ENCODE data around the gene PDZRN3.

PDZRN3 gene

DNA sequence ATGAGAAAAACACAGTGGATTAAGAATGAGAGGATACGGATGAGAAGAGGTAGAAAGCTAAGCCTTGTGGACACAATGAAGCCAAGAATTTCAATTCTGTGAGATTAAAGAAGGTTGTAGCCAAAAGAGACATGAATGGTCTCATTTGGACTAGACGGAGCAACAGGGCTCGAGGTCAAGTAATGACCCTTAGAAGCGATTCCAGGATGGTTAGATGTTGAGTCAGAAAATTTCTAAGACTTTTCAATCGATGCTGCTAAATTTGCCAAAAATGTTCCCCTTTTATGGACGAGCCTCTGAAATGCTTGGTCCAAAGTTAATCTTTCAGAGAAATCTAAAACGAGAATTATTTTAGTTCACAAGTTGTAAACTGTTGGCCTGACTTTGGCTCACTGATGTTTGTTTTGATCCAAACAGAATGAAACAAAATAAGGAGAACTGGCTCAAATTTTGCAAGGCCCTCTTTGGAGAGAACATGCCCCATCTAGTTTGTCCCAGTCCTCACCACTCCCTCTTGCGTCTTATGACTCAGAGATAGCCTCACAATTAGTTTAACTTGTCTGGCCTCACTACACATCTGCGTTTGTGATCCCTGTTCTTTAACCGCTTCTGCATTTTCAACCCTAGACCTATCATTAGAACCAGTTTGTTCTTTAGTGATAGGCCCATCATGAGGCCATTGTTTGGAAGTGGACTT is 235.5 kb downstream of the PDZRN3 start:
- Histone ChIP-seq H3K9me3 (ENCODE audit: control insufficient read depth in 1 of 2, low read length in 2 of 2) (no peaks in the 10 kb centered on the region), H3K4me1 (ENCODE audit: control insufficient read depth in 1 of 2, insufficient read depth in 2 of 2, low read length in 2 of 2) (no peaks in the 10 kb centered on the region), H3K27ac (ENCODE audit: low read depth, low read length) (no peak overlapping the region), H3K36me3 (ENCODE audit: control insufficient read depth in 1 of 2, insufficient read depth in 2 of 2, low read length in 2 of 2) (peaks cover 6 to 31% of the 10 kb centered on the region in 2 donors), H3K9ac (ENCODE audit: low read depth in 1 of 2, low read length in 2 of 2) (no peak overlapping the region), H3K4me3 (ENCODE audit: low read depth in 1 of 2, low read length in 2 of 2) (no peak overlapping the region), H3K27me3 (ENCODE audit: control insufficient read depth in 1 of 2, insufficient read depth in 2 of 2, low read length in 2 of 2) (no peaks in the 10 kb centered on the region)

DNA sequence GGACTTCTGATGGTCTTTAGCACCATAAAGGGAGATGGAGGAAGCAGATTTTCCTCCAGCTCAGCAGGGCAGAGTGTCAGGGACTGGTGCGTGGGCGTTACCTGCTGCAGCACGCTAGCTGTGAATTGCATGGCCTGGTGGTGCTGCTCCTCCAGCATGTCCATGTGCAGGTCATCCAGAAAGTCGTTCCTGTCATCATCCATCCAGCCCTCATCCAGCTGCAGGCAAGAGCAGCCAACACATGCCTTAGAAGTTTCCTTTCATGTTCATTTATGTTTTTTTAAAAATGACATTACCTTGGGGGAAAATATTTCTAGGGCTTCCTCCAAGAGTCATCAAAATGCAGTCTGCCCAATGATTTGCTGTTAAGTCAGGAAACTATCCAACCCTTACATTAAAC is 239.2 kb downstream of the PDZRN3 start:
- H3K9me3 ChIP-seq (ENCODE audit: control insufficient read depth in 1 of 2, low read length in 2 of 2) = no peaks in the 10 kb centered on the region
- no peak overlapping the region for H3K4me3 ChIP-seq (ENCODE audit: low read depth in 1 of 2, low read length in 2 of 2)
- no peak overlapping the region for H3K27ac ChIP-seq (ENCODE audit: low read depth, low read length)
- H3K27me3 ChIP-seq (ENCODE audit: control insufficient read depth in 1 of 2, insufficient read depth in 2 of 2, low read length in 2 of 2) = no peaks in the 10 kb centered on the region
- no peaks in the 10 kb centered on the region for H3K4me1 ChIP-seq (ENCODE audit: control insufficient read depth in 1 of 2, insufficient read depth in 2 of 2, low read length in 2 of 2)
- H3K36me3 ChIP-seq (ENCODE audit: control insufficient read depth in 1 of 2, insufficient read depth in 2 of 2, low read length in 2 of 2) = peaks cover 8 to 38% of the 10 kb centered on the region in 2 donors
- H3K9ac ChIP-seq (ENCODE audit: low read depth in 1 of 2, low read length in 2 of 2) = no peak overlapping the region

DNA sequence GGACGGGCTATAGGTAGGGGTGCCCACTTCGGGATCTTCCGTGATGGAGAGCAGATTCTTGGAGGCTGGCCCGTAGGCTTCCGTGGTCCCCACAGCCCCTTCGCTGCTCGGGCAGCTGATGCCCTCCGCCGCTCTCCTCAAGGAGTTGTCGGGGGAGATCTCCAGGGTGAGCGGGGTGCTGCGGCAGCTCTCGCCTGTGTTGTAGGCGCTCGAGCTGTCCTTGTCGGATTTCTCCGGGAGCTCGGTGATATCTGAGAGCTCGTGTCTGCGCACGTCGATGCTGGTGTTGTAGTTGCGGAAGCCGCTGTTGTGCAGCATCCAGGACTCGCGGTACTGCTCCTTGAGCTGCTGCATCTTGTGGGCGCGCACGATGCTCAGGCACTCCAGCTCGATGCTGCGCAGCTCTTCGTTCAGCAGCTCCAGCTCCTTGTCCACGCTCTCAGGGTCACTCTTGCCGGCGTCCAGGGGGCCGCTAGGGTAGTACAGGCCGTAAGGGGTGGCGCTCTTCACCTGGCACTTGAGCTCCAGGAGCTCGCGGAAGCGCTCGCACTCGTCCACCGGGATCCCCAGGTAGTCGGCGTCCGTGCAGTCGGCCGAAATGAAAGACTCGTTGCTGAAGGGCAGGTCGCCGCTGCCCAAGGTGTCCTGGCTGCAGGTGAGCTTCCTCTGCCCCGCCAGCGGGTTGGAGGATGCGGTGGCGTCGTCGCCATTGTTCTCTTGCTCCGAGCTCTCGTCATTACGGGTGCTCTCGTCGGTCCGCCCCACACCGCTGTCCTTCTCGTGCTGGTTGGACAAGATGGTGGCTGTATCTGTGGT is 240.4 kb downstream of the PDZRN3 start:
- Histone ChIP-seq H3K27ac (ENCODE audit: low read depth, low read length) (no peak overlapping the region), H3K36me3 (ENCODE audit: control insufficient read depth in 1 of 2, insufficient read depth in 2 of 2, low read length in 2 of 2) (peaks cover 8 to 34% of the 10 kb centered on the region in 2 donors), H3K4me1 (ENCODE audit: control insufficient read depth in 1 of 2, insufficient read depth in 2 of 2, low read length in 2 of 2) (no peaks in the 10 kb centered on the region), H3K9ac (ENCODE audit: low read depth in 1 of 2, low read length in 2 of 2) (no peak overlapping the region), H3K4me3 (ENCODE audit: low read depth in 1 of 2, low read length in 2 of 2) (no peak overlapping the region), H3K9me3 (ENCODE audit: control insufficient read depth in 1 of 2, low read length in 2 of 2) (no peaks in the 10 kb centered on the region), H3K27me3 (ENCODE audit: control insufficient read depth in 1 of 2, insufficient read depth in 2 of 2, low read length in 2 of 2) (no peaks in the 10 kb centered on the region)

DNA sequence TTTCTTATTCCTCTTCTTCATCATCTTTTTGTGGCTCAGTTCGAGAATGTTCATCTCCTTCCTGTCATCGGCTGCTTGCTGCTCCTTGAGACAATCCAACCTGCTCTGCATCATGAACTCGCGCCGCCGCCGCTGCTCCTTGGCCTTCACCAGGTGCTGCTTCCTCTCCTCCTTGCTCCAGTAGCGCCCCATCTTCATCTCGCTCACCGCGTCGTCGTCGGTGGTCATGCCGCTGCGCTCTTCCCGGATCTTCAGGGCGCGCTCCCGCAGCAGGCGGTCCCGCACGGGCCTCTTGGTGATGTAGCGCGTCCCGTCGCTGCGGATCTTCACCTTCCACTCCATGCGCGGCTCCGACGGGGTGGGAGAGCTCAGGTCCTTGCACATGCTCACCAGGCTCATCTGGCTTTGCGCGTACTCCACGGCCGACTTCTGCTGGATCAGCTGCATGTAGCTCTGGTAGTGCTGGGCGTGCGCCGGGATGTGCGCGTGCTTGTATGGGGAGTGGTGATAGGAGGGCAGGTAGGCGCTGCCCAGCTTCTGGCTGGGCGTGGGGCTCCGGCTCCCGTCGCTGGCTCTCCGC is 241.2 kb downstream of the PDZRN3 start:
- no peaks in the 10 kb centered on the region for H3K27me3 ChIP-seq (ENCODE audit: control insufficient read depth in 1 of 2, insufficient read depth in 2 of 2, low read length in 2 of 2)
- H3K4me1 ChIP-seq (ENCODE audit: control insufficient read depth in 1 of 2, insufficient read depth in 2 of 2, low read length in 2 of 2) = no peaks in the 10 kb centered on the region
- H3K27ac ChIP-seq (ENCODE audit: low read depth, low read length) = no peak overlapping the region
- no peak overlapping the region for H3K9ac ChIP-seq (ENCODE audit: low read depth in 1 of 2, low read length in 2 of 2)
- peaks cover 8 to 31% of the 10 kb centered on the region in 2 donors for H3K36me3 ChIP-seq (ENCODE audit: control insufficient read depth in 1 of 2, insufficient read depth in 2 of 2, low read length in 2 of 2)
- H3K4me3 ChIP-seq (ENCODE audit: low read depth in 1 of 2, low read length in 2 of 2) = no peak overlapping the region
- no peaks in the 10 kb centered on the region for H3K9me3 ChIP-seq (ENCODE audit: control insufficient read depth in 1 of 2, low read length in 2 of 2)

DNA sequence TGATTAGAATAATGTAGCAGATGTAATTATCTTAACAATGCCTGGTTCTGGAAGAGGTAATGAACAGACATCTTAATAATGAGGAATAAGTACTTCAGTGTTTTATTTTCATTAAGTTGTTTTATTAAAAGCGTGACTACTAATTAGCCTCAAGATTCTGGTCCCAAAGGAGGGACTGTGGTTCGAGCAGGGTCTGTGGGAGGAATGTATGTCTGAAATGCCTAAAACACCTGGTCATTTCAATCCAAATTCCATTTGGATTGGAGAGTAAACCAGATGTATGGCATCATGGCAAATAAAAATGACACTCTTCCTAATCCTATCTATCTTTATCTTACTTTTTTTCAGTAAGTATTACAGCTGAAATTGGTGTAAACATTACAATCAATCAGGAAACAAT is 243.2 kb downstream of the PDZRN3 start:
- Histone ChIP-seq H3K27me3 (ENCODE audit: control insufficient read depth in 1 of 2, insufficient read depth in 2 of 2, low read length in 2 of 2) (no peaks in the 10 kb centered on the region), H3K36me3 (ENCODE audit: control insufficient read depth in 1 of 2, insufficient read depth in 2 of 2, low read length in 2 of 2) (peaks cover 8 to 23% of the 10 kb centered on the region in 2 donors), H3K9ac (ENCODE audit: low read depth in 1 of 2, low read length in 2 of 2) (no peak overlapping the region), H3K4me1 (ENCODE audit: control insufficient read depth in 1 of 2, insufficient read depth in 2 of 2, low read length in 2 of 2) (no peaks in the 10 kb centered on the region), H3K4me3 (ENCODE audit: low read depth in 1 of 2, low read length in 2 of 2) (no peak overlapping the region), H3K27ac (ENCODE audit: low read depth, low read length) (no peak overlapping the region), H3K9me3 (ENCODE audit: control insufficient read depth in 1 of 2, low read length in 2 of 2) (no peaks in the 10 kb centered on the region)

DNA sequence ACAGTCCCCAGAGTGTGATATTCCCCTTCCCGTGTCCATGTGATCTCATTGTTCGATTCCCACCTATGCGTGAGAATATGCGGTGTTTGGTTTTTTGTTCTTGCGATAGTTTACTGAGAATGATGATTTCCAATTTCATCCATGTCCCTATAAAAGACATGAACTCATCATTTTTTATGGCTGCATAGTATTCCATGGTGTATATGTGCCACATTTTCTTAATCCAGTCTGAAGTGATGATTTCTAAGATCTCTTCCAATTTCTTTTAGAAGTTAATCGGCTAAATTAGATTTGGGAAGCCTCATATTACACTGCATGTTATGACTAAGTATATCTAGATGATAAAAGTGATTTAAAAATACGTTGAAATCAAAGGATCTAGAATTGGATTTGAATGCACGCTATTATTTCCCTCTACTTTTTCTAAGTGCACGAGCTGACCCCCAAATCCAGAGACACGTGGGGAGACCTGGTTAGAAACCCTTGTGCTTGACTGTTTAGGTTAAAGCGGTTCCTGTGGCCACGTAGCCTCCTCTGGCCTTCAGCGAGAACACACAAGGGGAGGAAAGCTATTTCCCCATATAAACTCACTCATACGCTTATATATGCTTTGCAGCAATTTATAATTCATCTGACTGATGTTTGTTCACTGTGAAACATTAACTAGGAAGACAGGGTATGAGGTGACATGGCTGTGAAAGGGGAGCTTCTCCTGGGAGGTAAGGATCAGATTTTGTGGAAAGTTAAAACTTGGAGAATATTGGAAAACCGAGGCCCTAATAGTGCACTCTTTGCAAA is 243.8 kb downstream of the PDZRN3 start:
- peaks cover 8 to 23% of the 10 kb centered on the region in 2 donors for H3K36me3 ChIP-seq (ENCODE audit: control insufficient read depth in 1 of 2, insufficient read depth in 2 of 2, low read length in 2 of 2)
- H3K27ac ChIP-seq (ENCODE audit: low read depth, low read length) = no peak overlapping the region
- no peak overlapping the region for H3K9ac ChIP-seq (ENCODE audit: low read depth in 1 of 2, low read length in 2 of 2)
- H3K27me3 ChIP-seq (ENCODE audit: control insufficient read depth in 1 of 2, insufficient read depth in 2 of 2, low read length in 2 of 2) = no peaks in the 10 kb centered on the region
- H3K4me1 ChIP-seq (ENCODE audit: control insufficient read depth in 1 of 2, insufficient read depth in 2 of 2, low read length in 2 of 2) = no peaks in the 10 kb centered on the region
- no peaks in the 10 kb centered on the region for H3K9me3 ChIP-seq (ENCODE audit: control insufficient read depth in 1 of 2, low read length in 2 of 2)
- no peak overlapping the region for H3K4me3 ChIP-seq (ENCODE audit: low read depth in 1 of 2, low read length in 2 of 2)

DNA sequence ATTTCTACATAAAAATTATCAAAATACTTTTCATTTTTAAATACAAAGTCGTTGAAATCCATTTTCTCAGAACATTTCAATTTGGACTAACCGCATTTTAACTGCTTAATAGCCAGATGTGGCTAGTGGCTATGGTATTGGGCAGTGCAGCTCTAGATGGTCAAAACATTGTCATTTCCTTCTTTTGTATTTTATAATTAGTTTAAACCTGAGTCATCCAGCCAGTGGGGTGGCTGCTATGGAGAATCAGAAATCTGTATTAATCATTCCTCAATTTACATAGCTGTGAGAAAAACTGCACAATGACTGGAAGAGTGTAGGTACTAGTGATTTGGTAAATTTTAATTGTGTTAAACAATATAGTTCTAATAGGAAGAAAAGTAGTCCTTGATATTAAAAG is 245.3 kb downstream of the PDZRN3 start:
- peaks cover 0 to 4% of the 10 kb centered on the region in 2 donors for H3K9me3 ChIP-seq (ENCODE audit: control insufficient read depth in 1 of 2, low read length in 2 of 2)
- H3K9ac ChIP-seq (ENCODE audit: low read depth in 1 of 2, low read length in 2 of 2) = no peak overlapping the region
- no peak overlapping the region for H3K27ac ChIP-seq (ENCODE audit: low read depth, low read length)
- no peak overlapping the region for H3K4me3 ChIP-seq (ENCODE audit: low read depth in 1 of 2, low read length in 2 of 2)
- H3K36me3 ChIP-seq (ENCODE audit: control insufficient read depth in 1 of 2, insufficient read depth in 2 of 2, low read length in 2 of 2) = peaks cover 3 to 12% of the 10 kb centered on the region in 2 donors
- H3K27me3 ChIP-seq (ENCODE audit: control insufficient read depth in 1 of 2, insufficient read depth in 2 of 2, low read length in 2 of 2) = no peaks in the 10 kb centered on the region
- no peaks in the 10 kb centered on the region for H3K4me1 ChIP-seq (ENCODE audit: control insufficient read depth in 1 of 2, insufficient read depth in 2 of 2, low read length in 2 of 2)

DNA sequence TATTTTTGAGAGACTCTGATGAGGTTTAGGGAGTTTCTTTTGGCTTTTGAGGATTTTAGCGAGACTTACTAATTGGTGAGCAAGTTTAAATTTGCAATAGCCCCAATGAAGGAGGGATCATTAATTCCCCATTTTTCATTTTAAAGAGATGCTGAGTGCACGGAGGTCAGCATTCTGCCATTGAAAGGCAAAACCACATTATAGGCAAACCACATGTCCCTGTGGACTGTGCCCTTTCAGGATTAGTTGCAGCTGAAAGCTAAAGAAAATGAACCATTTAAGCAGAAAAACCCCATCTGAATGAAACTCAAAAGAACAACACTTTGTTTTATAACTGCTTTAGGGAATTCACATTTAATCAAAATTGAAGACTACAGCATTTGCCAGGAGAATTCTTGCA is 246.5 kb downstream of the PDZRN3 start:
- H3K27me3 ChIP-seq (ENCODE audit: control insufficient read depth in 1 of 2, insufficient read depth in 2 of 2, low read length in 2 of 2) = no peaks in the 10 kb centered on the region
- H3K27ac ChIP-seq (ENCODE audit: low read depth, low read length) = no peak overlapping the region
- H3K9ac ChIP-seq (ENCODE audit: low read depth in 1 of 2, low read length in 2 of 2) = no peak overlapping the region
- H3K36me3 ChIP-seq (ENCODE audit: control insufficient read depth in 1 of 2, insufficient read depth in 2 of 2, low read length in 2 of 2) = peaks cover 0 to 1% of the 10 kb centered on the region in 2 donors
- H3K4me3 ChIP-seq (ENCODE audit: low read depth in 1 of 2, low read length in 2 of 2) = no peak overlapping the region
- H3K4me1 ChIP-seq (ENCODE audit: control insufficient read depth in 1 of 2, insufficient read depth in 2 of 2, low read length in 2 of 2) = no peaks in the 10 kb centered on the region
- H3K9me3 ChIP-seq (ENCODE audit: control insufficient read depth in 1 of 2, low read length in 2 of 2) = peaks cover 0 to 7% of the 10 kb centered on the region in 2 donors

DNA sequence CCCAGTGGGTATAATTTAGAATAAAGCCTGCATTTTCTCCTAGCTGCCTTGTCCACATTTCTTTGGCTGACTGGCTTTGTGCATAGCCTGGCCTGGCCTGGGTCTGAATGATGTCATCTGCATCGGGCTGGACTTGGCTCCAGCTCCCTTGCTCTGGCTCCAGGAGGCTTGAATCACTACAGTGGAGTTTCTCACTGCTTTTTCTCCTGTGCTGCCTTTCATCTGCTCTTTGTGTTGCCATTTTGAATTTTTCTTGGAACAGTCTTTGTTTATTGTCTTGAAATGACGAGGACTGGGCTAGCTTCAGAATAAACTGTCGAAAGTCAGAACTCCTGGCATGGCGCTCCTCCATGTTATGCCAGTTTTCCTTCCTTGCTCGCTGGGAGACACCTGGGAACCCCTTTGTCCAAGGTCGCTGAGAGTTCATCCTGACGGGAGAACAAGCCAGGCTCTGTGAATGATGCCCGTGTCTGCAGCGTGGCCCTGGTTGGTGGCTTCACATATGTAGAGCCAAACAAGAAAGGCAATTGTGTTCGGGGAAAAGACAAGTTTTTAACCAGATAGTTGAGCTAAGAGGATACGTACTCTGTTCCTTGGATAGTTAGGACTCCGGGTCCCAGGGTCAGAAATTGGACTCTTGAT is 258.9 kb downstream of the PDZRN3 start:
- no peak overlapping the region for H3K27ac ChIP-seq (ENCODE audit: low read depth, low read length)
- no peak overlapping the region for H3K4me3 ChIP-seq (ENCODE audit: low read depth in 1 of 2, low read length in 2 of 2)
- H3K9ac ChIP-seq (ENCODE audit: low read depth in 1 of 2, low read length in 2 of 2) = no peak overlapping the region
- no peaks in the 10 kb centered on the region for H3K27me3 ChIP-seq (ENCODE audit: control insufficient read depth in 1 of 2, insufficient read depth in 2 of 2, low read length in 2 of 2)
- H3K9me3 ChIP-seq (ENCODE audit: control insufficient read depth in 1 of 2, low read length in 2 of 2) = no peaks in the 10 kb centered on the region
- H3K4me1 ChIP-seq (ENCODE audit: control insufficient read depth in 1 of 2, insufficient read depth in 2 of 2, low read length in 2 of 2) = no peaks in the 10 kb centered on the region
- H3K36me3 ChIP-seq (ENCODE audit: control insufficient read depth in 1 of 2, insufficient read depth in 2 of 2, low read length in 2 of 2) = no peaks in the 10 kb centered on the region

Data from duodenal mucosa (tissue), 2 donors.